Stimulated activated naive CD8-positive, alpha-beta T cell treated with anti-CD3 and anti-CD28 coated beads, Interleukin-15, Interleukin-2, amounts not matched to agents 100 ng/mL and 50 ng/mL, for 24 hours (primary cell): ENCODE results near the gene RBM24.
"Not testable (repeated sequence)": the region's sequence is repeated elsewhere in the genome, so short reads cannot be mapped to it uniquely, and the experiment has no call there.

ENCODE experiments used
- H3K27ac Mint-ChIP-seq: one replicate; pipeline ENCODE4 v1.8.0; 2021; ENCODE audit warnings: mild to moderate bottlenecking, mixed read lengths
- H3K27me3 Mint-ChIP-seq: one replicate; pipeline ENCODE4 v1.8.0; 2021; ENCODE audit warnings: mixed read lengths
- H3K36me3 Mint-ChIP-seq: one replicate; pipeline ENCODE4 v1.8.0; 2021; ENCODE audit warnings: low read depth, mixed read lengths
- H3K4me1 Mint-ChIP-seq: one replicate; pipeline ENCODE4 v1.8.0; 2021; ENCODE audit warnings: low read depth, mixed read lengths
- H3K4me3 Mint-ChIP-seq: one replicate; pipeline ENCODE4 v1.8.0; 2021; ENCODE audit warnings: mild to moderate bottlenecking, mixed read lengths
- H3K9me3 Mint-ChIP-seq: one replicate; pipeline ENCODE4 v1.8.0; 2021; ENCODE audit warnings: mixed read lengths

RBM24 gene

DNA sequence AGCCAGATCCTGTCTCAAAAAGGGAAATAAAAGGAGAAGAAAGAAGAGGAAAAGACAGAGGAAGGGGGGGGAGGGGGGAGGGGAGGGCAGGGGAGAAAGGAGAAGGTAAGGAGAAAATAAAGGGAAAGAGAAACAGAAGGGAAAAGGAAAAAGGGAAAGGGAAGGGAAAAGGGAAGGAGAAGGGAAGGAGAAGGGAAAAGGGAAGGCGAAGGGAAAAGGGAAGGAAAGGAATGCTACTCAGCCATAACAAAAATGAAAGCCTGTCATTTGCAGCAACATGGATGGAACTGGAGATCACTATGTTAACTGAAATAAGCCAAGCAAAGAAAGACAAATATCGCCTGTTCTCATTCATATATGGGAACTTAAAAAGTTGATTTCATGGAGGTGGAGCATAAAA, 22.3 kb downstream of the RBM24 start:
- Mint-ChIP-seq H3K27me3 (peaks cover 15% of the 10 kb centered on the region), H3K4me3 (no peak overlapping the region), H3K4me1 (no peaks in the 10 kb centered on the region), H3K36me3 (no peaks in the 10 kb centered on the region), H3K9me3 (peaks cover 4% of the 10 kb centered on the region), H3K27ac (no peak overlapping the region)

DNA sequence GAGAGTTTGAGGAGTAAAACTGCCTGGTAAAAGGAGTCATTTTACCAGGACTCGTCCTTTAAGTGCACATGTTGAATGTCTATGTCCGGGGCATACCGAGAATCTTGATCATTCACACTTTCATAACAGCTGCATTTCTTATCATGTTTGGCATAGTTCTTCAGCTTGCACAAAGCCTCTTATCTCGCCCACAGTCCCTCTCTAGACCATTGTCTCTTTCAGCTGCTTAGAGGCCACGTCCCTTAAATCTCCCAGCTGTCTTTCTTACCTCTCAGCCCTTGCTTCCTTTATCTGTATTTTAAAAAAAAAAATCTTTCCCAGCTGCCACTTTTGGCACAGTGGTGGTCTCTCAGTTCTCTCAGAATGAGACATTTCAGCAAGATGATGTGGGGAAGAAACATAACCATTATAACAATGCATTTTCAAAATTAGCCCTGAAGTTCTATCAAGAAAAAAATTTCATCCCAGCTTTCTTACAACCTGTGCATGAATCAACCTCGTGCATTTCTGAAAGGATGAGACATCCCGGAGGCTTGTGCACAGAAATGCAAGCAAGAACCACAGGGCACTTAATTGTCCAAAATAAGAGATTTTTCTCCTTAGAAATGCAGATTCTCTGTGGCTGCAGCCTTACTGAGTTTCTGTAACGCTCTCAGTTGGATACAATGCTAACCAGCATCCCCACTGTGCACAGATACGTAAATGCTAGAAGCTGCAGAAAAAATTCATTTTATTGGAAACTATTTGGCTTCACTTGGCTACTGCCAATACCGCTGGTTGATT, 24.2 kb downstream of the RBM24 start:
- Mint-ChIP-seq H3K27ac (no peak overlapping the region), H3K36me3 (no peaks in the 10 kb centered on the region), H3K4me3 (no peak overlapping the region), H3K4me1 (no peaks in the 10 kb centered on the region), H3K9me3 (peaks cover 4% of the 10 kb centered on the region), H3K27me3 (peaks cover 6% of the 10 kb centered on the region)

DNA sequence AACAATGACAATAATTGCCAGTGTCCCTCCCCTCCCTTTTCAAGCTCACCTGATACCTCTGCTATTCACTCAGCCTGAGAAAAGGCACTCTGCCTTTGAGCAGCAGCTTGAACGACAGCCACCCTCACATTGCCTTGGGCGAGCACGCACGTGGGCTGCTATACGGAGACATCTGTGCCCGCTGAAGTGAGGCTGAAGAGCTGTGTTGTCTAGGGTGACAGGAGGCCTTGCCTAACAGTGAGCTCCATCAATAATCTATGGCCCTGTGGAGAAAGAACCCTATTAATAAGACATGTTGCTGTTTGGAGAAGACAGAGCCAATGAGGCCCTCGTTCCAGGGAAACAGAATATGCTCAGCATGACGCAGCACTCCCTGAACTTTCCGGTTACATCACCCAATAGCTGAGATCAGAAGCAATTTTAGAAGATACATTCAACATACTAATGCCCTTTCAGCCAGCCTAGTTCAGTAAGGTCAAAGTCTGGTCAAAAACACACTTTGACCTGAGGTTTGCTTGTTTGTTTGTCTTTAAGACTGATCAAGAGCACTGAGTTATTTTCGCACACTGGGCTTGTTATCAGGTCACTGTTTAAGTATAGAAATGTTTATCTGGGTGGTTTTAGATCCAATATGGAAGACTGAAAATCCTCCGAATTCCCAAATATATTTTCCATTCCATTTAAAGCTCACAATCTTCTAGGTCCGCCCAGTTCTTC, 30.6 kb downstream of the RBM24 start:
- Mint-ChIP-seq H3K9me3 (peaks cover 4% of the 10 kb centered on the region), H3K4me3 (no peak overlapping the region), H3K36me3 (no peaks in the 10 kb centered on the region), H3K4me1 (no peaks in the 10 kb centered on the region), H3K27me3 (no peaks in the 10 kb centered on the region), H3K27ac (no peak overlapping the region)

DNA sequence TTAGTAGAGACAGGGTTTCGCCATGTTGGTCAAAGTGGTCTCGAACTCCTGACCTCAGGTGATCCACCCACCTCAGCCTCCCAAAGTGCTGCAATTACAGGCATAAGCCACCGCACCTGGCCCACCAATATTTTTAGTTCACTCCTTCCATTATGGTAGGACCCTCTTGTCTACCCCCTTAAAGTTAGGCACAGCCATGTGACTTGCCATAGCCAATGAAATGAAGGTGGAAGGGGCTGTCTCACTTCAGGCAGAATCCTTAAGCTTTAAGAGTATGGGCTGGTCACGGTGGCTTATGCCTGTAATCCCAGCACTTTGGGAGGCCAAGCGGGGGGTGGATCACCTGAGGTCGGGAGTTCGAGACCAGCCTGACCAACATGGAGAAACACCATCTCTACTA, 32.1 kb downstream of the RBM24 start:
- H3K27me3 Mint-ChIP-seq, H3K4me3 Mint-ChIP-seq, H3K9me3 Mint-ChIP-seq, H3K36me3 Mint-ChIP-seq, H3K27ac Mint-ChIP-seq, H3K4me1 Mint-ChIP-seq: not testable (repeated sequence)

DNA sequence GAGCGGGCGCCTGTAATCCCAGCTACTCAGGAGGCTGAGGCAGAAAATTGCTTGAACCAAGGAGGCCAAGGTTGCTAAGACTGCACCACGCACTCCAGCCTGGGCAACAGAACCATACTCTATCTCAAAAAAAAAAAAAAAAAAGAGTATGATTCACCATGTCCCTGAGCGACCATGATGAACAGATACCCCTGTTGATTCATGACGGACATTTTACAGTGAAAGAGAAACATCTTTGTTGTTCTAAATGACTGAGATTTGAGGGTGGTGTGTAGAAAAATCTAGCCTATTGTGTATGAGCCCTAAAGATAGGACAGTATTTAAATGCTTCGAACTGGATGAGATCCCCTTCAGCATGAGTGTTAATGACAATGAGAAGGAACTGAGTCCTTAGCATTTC, 32.8 kb downstream of the RBM24 start:
- H3K27me3 Mint-ChIP-seq: no peaks in the 10 kb centered on the region
- no peak overlapping the region for H3K27ac Mint-ChIP-seq
- H3K4me1 Mint-ChIP-seq: no peaks in the 10 kb centered on the region
- H3K9me3 Mint-ChIP-seq: peaks cover 4% of the 10 kb centered on the region
- no peaks in the 10 kb centered on the region for H3K36me3 Mint-ChIP-seq
- H3K4me3 Mint-ChIP-seq: no peak overlapping the region

DNA sequence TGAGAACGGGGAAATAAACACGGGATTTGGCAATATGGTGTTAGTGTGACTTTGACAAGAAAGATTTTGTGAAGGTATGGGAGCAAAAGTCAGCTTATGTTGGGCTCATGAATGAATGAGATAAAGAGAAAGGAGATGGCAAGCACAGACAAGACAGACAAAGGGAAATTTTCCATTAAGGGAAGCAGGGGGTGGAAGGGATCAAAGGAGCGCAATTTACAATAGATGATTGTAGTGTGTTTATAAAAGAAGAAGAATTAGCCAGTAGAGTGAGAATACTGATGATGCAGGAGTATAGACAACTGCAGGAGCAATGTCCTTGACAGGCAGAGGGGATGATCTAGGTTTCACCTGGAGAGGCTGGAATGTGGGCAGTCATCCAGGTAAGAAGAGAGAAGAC, 34.1 kb downstream of the RBM24 start:
- no peak overlapping the region for H3K4me3 Mint-ChIP-seq
- H3K27me3 Mint-ChIP-seq: no peaks in the 10 kb centered on the region
- peaks cover 4% of the 10 kb centered on the region for H3K9me3 Mint-ChIP-seq
- no peaks in the 10 kb centered on the region for H3K4me1 Mint-ChIP-seq
- no peaks in the 10 kb centered on the region for H3K36me3 Mint-ChIP-seq
- no peak overlapping the region for H3K27ac Mint-ChIP-seq

DNA sequence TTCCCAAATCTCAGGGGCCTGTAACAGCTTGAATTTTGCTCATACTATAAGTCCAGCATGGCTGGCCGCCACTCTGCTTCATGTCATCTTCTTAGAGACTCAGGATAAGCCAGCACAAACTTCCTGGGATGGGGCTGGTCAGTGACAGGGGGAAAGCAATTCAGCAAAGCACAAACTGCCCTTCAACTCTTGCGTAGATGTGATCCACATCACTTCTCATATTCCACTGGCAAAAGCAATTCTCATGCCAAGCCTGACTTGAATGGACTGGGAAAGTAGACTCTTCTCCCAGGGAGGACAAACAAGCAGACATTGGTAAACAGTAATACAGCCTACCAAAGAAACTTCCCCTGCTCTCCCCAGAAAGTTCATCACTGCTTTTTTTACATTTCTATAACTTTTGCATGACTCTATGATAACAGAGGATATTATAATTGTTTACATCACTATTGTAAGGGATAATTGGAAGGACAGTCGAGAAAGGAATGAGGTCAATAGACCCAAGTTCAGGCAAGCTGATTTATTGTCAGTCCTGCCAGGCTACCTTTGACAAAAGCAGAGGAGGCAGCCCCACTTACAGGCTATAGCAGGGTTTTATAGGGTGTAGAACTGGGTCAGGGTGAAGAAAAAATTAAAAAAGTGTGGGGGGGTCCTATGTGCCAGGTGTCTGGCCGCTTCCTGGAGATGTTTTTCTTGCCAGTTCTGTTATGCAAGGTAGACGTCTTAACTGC, 37.4 kb downstream of the RBM24 start:
- Mint-ChIP-seq H3K27me3 (no peaks in the 10 kb centered on the region), H3K9me3 (peaks cover 4% of the 10 kb centered on the region), H3K4me1 (no peaks in the 10 kb centered on the region), H3K36me3 (no peaks in the 10 kb centered on the region), H3K4me3 (no peak overlapping the region), H3K27ac (no peak overlapping the region)

DNA sequence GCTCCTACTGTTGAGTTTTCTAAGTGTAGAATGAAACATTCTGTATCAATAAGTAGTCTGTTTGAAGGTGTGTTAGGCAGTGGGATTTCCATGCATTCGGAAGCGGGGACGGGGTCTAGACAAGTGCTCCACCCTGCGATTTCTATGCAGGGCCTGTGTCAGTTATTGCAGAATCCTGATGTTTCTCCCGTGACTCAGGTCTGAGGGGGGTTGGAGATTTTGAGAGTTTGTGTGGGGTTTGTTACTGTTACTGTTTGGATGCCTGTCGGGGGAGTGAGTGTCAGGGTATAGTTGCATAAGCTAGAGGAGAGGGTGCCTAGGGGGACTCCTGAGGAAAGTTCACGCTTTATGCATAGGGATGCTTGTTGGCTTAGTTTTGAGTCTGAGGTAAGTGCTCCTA, 39.1 kb downstream of the RBM24 start:
- not testable (repeated sequence) for H3K27ac Mint-ChIP-seq, H3K36me3 Mint-ChIP-seq, H3K27me3 Mint-ChIP-seq, H3K9me3 Mint-ChIP-seq, H3K4me1 Mint-ChIP-seq, H3K4me3 Mint-ChIP-seq

DNA sequence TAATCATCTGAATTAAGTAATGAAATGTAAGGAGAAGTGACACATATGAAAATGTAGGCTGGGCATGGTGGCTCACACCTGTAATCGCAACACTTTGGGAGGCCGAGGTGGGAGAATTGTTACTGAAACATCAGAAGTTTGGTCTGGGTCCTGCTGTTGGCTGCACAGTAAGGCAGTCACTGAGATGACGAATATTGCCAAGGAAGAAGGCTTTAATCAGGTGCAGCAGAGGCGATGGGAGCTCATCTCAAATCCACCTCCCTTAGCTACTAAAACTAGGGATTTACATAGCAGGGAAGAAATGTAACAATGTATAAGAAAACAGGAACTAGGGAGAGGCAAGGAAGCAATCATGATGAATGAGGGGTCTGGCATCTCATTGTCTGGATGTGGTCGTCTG, 50.1 kb downstream of the RBM24 start:
- no peak overlapping the region for H3K4me3 Mint-ChIP-seq
- no peaks in the 10 kb centered on the region for H3K27me3 Mint-ChIP-seq
- H3K27ac Mint-ChIP-seq: no peak overlapping the region
- no peaks in the 10 kb centered on the region for H3K4me1 Mint-ChIP-seq
- no peaks in the 10 kb centered on the region for H3K36me3 Mint-ChIP-seq
- peaks cover 6% of the 10 kb centered on the region for H3K9me3 Mint-ChIP-seq

DNA sequence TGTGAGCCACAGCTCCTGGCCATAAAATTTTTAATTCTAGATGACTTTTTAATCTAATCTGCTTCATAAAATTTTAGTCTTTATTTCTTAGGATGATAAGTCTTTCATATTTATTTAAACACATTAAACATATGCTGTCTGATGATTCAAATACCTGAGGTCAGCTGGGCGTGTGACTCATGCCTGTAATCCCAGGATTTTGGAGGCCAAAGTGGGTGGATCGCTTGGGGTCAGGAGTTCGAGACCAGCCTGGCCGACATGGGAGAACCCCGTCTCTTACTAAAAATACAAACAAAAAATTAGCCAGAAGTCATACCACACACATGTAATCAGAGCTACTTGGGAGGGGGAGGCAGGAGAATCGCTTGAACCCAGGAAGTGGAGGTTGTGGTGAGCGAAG, 53.1 kb downstream of the RBM24 start:
- peaks cover 6% of the 10 kb centered on the region for H3K9me3 Mint-ChIP-seq
- no peak overlapping the region for H3K27ac Mint-ChIP-seq
- H3K4me1 Mint-ChIP-seq: no peaks in the 10 kb centered on the region
- no peaks in the 10 kb centered on the region for H3K27me3 Mint-ChIP-seq
- no peak overlapping the region for H3K4me3 Mint-ChIP-seq
- no peaks in the 10 kb centered on the region for H3K36me3 Mint-ChIP-seq

DNA sequence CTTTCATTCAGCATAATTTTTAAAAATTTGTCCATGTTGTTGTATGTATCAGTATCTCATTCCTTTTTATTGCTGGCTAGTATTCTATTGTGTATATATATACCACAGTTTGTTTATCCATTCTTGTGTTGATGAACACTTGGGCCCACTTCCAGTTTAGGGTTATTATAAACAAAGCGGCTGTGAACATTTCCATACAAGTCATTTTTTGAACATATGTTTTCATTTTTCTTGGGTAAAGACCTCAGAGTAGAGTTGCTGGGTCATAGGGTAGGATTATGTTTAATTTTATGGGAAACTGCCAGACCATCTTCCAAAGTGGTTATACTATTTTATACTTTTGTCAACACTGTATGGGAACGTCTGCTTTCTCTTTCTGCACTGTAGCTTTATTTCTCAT, 55.3 kb downstream of the RBM24 start:
- Mint-ChIP-seq H3K27ac (no peak overlapping the region), H3K4me1 (no peaks in the 10 kb centered on the region), H3K36me3 (no peaks in the 10 kb centered on the region), H3K4me3 (no peak overlapping the region), H3K9me3 (no peaks in the 10 kb centered on the region), H3K27me3 (no peaks in the 10 kb centered on the region)

DNA sequence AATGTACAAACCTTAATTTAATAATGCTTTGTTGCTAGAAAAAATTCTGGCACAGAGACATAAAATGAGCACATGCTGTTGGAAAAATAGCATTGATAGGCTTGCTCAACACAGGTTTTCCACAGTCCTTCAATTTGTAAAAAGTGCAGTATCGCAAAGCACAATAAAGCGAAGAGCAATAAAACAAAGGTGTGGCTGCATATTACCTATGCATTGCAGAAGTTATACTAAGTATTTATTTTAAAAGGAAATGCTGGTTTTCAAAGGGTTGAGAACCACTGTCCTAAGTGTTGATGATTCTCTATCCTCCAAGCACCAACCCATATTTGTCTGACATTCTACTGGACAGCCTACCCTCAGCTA, 58.1 kb downstream of the RBM24 start:
- Mint-ChIP-seq H3K4me3 (no peak overlapping the region), H3K9me3 (no peaks in the 10 kb centered on the region), H3K27me3 (peaks cover 4% of the 10 kb centered on the region), H3K36me3 (no peaks in the 10 kb centered on the region), H3K4me1 (no peaks in the 10 kb centered on the region), H3K27ac (no peak overlapping the region)

DNA sequence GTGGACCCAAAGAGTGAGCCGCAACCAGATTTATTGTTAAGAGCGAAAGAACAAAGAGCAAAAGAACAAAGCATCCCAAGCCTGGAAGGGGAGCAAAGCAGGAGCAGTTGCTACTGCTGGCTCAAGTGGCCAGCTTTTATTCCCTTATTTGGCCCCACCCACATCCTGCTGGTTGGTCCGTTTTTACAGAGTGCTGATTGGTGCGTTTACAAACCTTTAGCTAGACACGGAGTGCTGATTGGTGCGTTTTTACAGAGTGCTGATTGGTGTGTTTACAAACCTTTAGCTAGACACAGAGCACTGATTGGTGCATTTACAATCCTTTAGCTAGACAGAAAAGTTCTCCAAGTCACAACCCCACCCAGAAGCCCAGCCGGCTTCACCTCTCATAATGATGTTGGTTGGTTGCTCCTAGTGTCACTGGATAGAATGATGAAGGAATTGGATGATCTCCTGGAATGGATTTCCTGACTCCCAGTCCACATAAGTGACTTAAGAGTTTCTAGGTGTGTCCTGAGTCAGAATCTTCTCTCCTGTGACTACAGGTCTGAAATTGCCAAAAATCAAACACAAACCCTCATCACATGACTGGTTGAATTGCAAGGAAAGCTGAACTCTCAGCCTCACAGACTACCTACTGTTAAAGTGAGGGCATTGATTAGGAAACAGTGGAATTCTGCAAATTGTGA, 60.1 kb downstream of the RBM24 start:
- H3K27me3 Mint-ChIP-seq: peaks cover 4% of the 10 kb centered on the region
- no peak overlapping the region for H3K27ac Mint-ChIP-seq
- H3K9me3 Mint-ChIP-seq: no peaks in the 10 kb centered on the region
- no peak overlapping the region for H3K4me3 Mint-ChIP-seq
- H3K36me3 Mint-ChIP-seq: no peaks in the 10 kb centered on the region
- H3K4me1 Mint-ChIP-seq: no peaks in the 10 kb centered on the region

DNA sequence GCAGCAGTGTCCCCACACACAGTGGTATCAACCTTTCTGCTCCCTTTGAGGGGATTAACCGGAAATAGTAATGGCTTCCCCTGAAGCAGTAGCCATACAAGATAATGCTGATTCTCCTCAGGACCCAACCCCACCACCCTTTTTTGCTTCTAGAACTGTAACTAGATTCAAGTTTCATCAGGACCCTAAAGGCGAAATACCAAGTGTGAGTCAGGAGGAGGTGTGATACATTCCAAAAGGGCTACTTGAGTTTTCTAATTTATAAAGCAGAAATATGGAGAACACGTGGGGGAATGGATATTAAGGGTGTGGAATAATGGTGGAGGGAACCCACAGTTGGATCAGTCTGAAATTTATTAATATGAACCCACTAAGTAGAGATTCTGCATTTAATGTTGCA, 60.7 kb downstream of the RBM24 start:
- no peaks in the 10 kb centered on the region for H3K9me3 Mint-ChIP-seq
- H3K4me3 Mint-ChIP-seq: no peak overlapping the region
- H3K27me3 Mint-ChIP-seq: peaks cover 4% of the 10 kb centered on the region
- H3K4me1 Mint-ChIP-seq: no peaks in the 10 kb centered on the region
- H3K27ac Mint-ChIP-seq: no peak overlapping the region
- no peaks in the 10 kb centered on the region for H3K36me3 Mint-ChIP-seq

DNA sequence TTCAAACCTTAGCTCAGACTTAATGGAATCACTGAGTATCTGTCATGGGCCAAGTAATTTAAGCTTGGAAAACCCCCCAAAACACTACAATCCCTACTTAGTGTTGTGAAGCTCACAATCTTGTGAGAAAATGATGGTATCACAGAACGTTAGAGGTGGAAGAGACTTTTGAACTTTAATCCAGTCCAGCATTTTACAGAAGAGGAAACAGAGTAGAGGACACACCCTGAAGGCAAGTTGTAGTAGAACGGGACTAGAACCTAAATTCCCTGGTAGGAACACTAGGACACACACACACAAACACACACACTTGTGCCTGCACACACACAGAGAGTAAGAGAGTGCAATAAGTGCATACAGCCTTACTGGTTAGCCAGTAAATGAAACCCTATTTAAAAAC, 62.1 kb downstream of the RBM24 start:
- H3K27ac Mint-ChIP-seq: no peak overlapping the region
- no peak overlapping the region for H3K4me3 Mint-ChIP-seq
- H3K4me1 Mint-ChIP-seq: no peaks in the 10 kb centered on the region
- H3K9me3 Mint-ChIP-seq: no peaks in the 10 kb centered on the region
- H3K27me3 Mint-ChIP-seq: peaks cover 4% of the 10 kb centered on the region
- H3K36me3 Mint-ChIP-seq: no peaks in the 10 kb centered on the region
